Measurements from ENCODE around the gene ICA1L. TPM values are rescaled to one million over a fixed set of nuclear protein-coding genes. Genes with fewer than 3 reads are reported as not detected.

The ICA1L gene
- polyA plus RNA-seq, 1 experiment: 3.3 TPM

- no peaks in the 10 kb centered on the region for H3K9me3 ChIP-seq (ENCODE audit: control insufficient read depth, insufficient read depth, low read length)
- POLR2A ChIA-PET: no interaction called here
- H3K27me3 ChIP-seq (ENCODE audit: control insufficient read depth, insufficient read depth, low read length): no peaks in the 10 kb centered on the region
- no peak overlapping the region for H3K4me3 ChIP-seq (ENCODE audit: low read depth, low read length)
- H3K27ac ChIP-seq (ENCODE audit: low read depth, low read length): no peak overlapping the region
- CTCF ChIA-PET: interaction anchor here (0.5 to 1.0 kb wide), 7 partner anchors 9 to 288 kb away, joined by 3 read pairs; no protein-coding TSS in a partner anchor
- no peak for DNase-seq (ENCODE audit: low read depth, low spot score)
- peak; percentile 84 for TF ChIP-seq CTCF (IDR thresholded peaks at IDR 0.05; ENCODE audit: low read depth, low read length)
Observed at GRCh38 chr2:202831242-202832220, 40.0 kb downstream of the ICA1L start.

DNA sequence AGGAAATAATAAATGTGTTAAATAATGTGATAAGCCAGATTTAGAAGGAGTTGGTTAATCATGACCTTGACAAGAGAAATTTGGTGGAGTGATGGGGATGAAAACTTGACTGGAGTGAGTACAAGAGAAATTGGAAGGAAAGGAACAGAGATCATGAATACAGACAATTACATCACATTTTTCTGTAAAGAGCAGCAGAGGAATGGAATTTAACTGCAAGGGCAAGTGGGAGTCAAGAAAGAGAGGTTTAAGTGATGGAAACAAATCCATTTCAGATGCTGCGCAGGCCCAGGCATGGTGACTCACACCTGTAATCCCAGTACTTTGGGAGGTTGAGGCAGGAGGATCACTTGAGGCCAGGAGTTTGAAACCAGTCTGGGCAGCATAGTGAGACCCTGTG, 46.7 kb downstream of the ICA1L start:
- ChIA-PET POLR2A (interaction anchor here (0.6 kb wide), 1 partner anchor 31 kb away, joined by 3 read pairs; no protein-coding TSS in a partner anchor), CTCF (interaction anchor here (1.1 kb wide), 1 partner anchor 236 kb away, joined by 4 read pairs; no protein-coding TSS in a partner anchor)
- Histone ChIP-seq H3K27me3 (ENCODE audit: control insufficient read depth, insufficient read depth, low read length) (no peaks in the 10 kb centered on the region), H3K4me3 (ENCODE audit: low read depth, low read length) (no peak overlapping the region), H3K9me3 (ENCODE audit: control insufficient read depth, insufficient read depth, low read length) (no peaks in the 10 kb centered on the region), H3K27ac (ENCODE audit: low read depth, low read length) (no peak overlapping the region)
- no peak for TF ChIP-seq CTCF (IDR thresholded peaks at IDR 0.05; ENCODE audit: low read depth, low read length)
- DNase-seq (ENCODE audit: low read depth, low spot score): no peak

DNA sequence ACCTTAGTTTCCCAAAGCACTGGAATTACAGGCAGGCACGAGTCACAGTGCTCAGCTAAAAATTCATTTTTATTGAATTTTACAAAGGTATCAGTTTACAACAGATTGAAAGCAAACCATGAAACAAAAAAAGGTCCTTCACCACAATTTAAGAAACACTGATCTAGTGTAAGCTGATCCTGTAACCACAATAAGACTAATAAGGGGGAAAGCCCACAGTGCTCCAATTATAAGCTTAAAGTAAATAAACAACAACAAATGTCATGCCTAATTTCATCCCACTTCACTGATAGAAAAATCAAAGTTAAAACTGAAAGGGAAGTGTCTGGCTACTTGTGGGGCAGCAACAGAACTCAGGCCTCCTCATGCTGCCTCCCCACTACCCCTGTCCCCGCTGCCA, 49.2 kb downstream of the ICA1L start:
- H3K27me3 ChIP-seq (ENCODE audit: control insufficient read depth, insufficient read depth, low read length): no peaks in the 10 kb centered on the region
- DNase-seq (ENCODE audit: low read depth, low spot score): no peak
- H3K27ac ChIP-seq (ENCODE audit: low read depth, low read length): no peak overlapping the region
- H3K9me3 ChIP-seq (ENCODE audit: control insufficient read depth, insufficient read depth, low read length): no peaks in the 10 kb centered on the region
- ChIA-PET CTCF (interaction anchor here (0.6 to 1.9 kb wide), 3 partner anchors 9 to 353 kb away, joined by 3 to 10 read pairs (median 3); no protein-coding TSS in a partner anchor), POLR2A (no interaction called here)
- no peak overlapping the region for H3K4me3 ChIP-seq (ENCODE audit: low read depth, low read length)
- TF ChIP-seq CTCF (IDR thresholded peaks at IDR 0.05; ENCODE audit: low read depth, low read length): no peak

DNA sequence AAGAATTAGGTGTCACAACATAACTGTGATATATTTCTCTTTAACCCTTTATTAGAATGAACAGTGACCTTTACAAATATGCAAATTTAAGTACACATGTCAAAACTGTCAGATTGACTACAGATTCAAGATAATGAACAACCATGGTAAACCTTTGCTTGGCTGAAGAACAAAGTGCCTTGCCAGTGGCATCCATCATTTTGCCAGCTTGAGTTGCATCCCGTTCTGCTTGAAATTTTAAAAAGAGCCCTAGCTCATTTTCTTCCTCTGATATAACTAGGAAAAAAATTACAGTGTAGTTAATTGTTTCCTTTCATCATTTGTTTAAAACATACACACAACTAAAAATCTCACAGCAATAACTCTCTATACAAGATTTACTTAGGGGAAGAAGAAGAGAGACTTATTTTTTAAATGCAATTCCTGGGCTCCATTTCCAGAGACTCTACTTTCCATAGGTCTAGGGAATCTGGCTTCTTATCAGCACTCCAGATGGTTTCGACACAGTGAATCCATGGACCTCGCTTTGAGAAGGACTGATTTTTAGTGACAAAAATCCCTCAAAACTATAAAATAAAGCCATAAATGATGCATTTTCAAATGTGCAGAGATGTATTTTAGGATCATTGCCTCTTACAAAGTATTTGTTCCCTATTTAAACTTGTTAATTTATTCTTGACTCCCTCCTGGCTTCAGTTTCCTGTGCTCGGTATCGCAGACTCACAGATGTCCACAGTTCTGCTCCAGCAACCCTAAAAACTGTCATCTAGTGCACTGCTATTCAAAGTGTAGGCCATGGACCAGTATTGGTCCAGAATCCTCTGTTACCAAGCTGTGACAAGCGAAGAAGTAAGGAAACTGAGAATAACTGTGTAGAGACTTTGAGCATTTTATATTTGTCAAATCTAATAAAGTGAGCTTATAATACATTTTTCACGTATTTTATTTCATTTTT, 50.1 kb downstream of the ICA1L start:
- Histone ChIP-seq H3K9me3 (ENCODE audit: control insufficient read depth, insufficient read depth, low read length) (no peaks in the 10 kb centered on the region), H3K27me3 (ENCODE audit: control insufficient read depth, insufficient read depth, low read length) (no peaks in the 10 kb centered on the region), H3K27ac (ENCODE audit: low read depth, low read length) (no peak overlapping the region), H3K4me3 (ENCODE audit: low read depth, low read length) (no peak overlapping the region)
- TF ChIP-seq CTCF (IDR thresholded peaks at IDR 0.05; ENCODE audit: low read depth, low read length): no peak
- POLR2A ChIA-PET: no interaction called here
- CTCF ChIA-PET: interaction anchor here (0.6 to 1.9 kb wide), 4 partner anchors 10 to 354 kb away, joined by 3 to 10 read pairs (median 6); no protein-coding TSS in a partner anchor
- no peak for DNase-seq (ENCODE audit: low read depth, low spot score)
